A549 (cell line): ENCODE data around the gene HADHA. TPM values are rescaled to one million over a fixed set of nuclear protein-coding genes. Genes with fewer than 3 reads are reported as not detected.

ENCODE experiments used
- ATAC-seq, 2 experiments: fragments of 200-7000 bp in 1 of 2; fragments of >200 bp in 1 of 2; cut with Nextera tagmentation in 1 of 2; cut with Tn5 transposase in 1 of 2; 3 replicates each; pipeline versions ENCODE4 v1.8.0 to v1.9.1; 2018 to 2020; ENCODE audit warnings: mild to moderate bottlenecking in 1 of 2, moderate library complexity in 1 of 2
- CTCF ChIA-PET: fragments of 300-600 bp; sonication (Branson Sonifier 250); formaldehyde crosslinking; extraction: SDS; loops from one replicate; lab custom pipeline; 2021; ENCODE audit warnings: antibody characterized with exemption, inconsistent platforms; lab: Yijun Ruan, JAX
- POLR2A ChIA-PET: fragments of 350-600 bp; formaldehyde crosslinking; extraction: SDS; loops from one replicate; lab custom pipeline; 2021; ENCODE audit warnings: antibody characterized with exemption, inconsistent platforms; lab: Yijun Ruan, JAX
- DNase-seq, 2 experiments: peaks; one replicate each; pipeline versions ENCODE4 v3.0.0 to v3.0.0-alpha.2; 2011 to 2016; ENCODE audit warnings: low read depth in 1 of 2, low spot score in 1 of 2
- FAIRE-seq: peaks from 2 replicates; lab custom pipeline; 2011; peaks lifted over from hg19 to GRCh38; lab: Jason Lieb, UNC
- H3K27ac ChIP-seq, 2 experiments: fragments of >200 bp; sonication (Bioruptor Twin); formaldehyde crosslinking; 3 replicates each; pipeline ENCODE4 v1.5.1; 2016 to 2017
- H3K4me1 ChIP-seq: fragments of >200 bp; sonication (Bioruptor Twin); formaldehyde crosslinking; 3 replicates; pipeline ENCODE4 v1.6.1; 2016
- H3K4me2 ChIP-seq: fragments of >200 bp; sonication (Bioruptor Twin); formaldehyde crosslinking; 3 replicates; pipeline ENCODE4 v1.6.1; 2016
- H3K4me3 ChIP-seq: fragments of >200 bp; sonication (Bioruptor Twin); formaldehyde crosslinking; 3 replicates; pipeline ENCODE4 v1.5.1; 2016
- H3K9me3 ChIP-seq: fragments of >200 bp; sonication (Bioruptor Twin); formaldehyde crosslinking; 3 replicates; pipeline ENCODE4 v1.6.1; 2016
- BHLHE40 ChIP-seq: IDR thresholded peaks from 2 replicates; pipeline ENCODE4 v1.6.1; 2012; ENCODE audit warnings: low read depth, low read length, inconsistent platforms
- CBX8 ChIP-seq: fragments of 200-600 bp; sonication (generic); IDR thresholded peaks from 2 replicates; pipeline ENCODE4 v1.6.1; 2016
- CHD2 ChIP-seq: fragments of 150-350 bp; IDR thresholded peaks from 2 replicates; pipeline ENCODE4 v1.6.1; 2014; ENCODE audit warnings: low read length; ENCODE audit not compliant: partially characterized antibody
- FOXS1 ChIP-seq: fragments of 250-450 bp; sonication (Bioruptor Pico); IDR thresholded peaks from 2 replicates; pipeline ENCODE4 v1.5.0; 2020; ENCODE audit warnings: mild to moderate bottlenecking, moderate library complexity
- JUN ChIP-seq, 2 experiments: fragments of >200 bp; sonication (Bioruptor Twin); formaldehyde crosslinking; IDR thresholded peaks; 2 replicates in 1 of 2; 3 replicates in 1 of 2; pipeline ENCODE4 v1.6.1; 2016 to 2017
- MAFK ChIP-seq: fragments of 450-650 bp; IDR thresholded peaks from 2 replicates; pipeline ENCODE4 v1.6.1; 2014; ENCODE audit not compliant: partially characterized antibody
- NFE2L2 ChIP-seq: fragments of 150-350 bp; conservative IDR thresholded peaks from 2 replicates; pipeline ENCODE4 v1.6.1; 2014; ENCODE audit warnings: low read length
- PHF8 ChIP-seq: fragments of 200-600 bp; sonication (generic); IDR thresholded peaks from 2 replicates; pipeline ENCODE4 v1.6.1; 2016; ENCODE audit warnings: low read depth, mild to moderate bottlenecking, antibody characterized with exemption, moderate library complexity, borderline replicate concordance
- RAD21 ChIP-seq, 2 experiments: fragments of >200 bp in 1 of 2; sonication (Bioruptor Twin) in 1 of 2; formaldehyde crosslinking in 1 of 2; IDR thresholded peaks in 1 of 2; conservative IDR thresholded peaks in 1 of 2; 2 replicates in 1 of 2; 3 replicates in 1 of 2; pipeline ENCODE4 v1.6.1; 2012 to 2018; ENCODE audit warnings: inconsistent platforms in 1 of 2
- TFCP2L1 ChIP-seq: fragments of 250-450 bp; sonication (Bioruptor Pico); IDR thresholded peaks from 2 replicates; pipeline ENCODE4 v1.5.0; 2021; ENCODE audit warnings: mild to moderate bottlenecking
- ZC3H11A ChIP-seq: fragments of 450-650 bp; IDR thresholded peaks from 2 replicates; pipeline ENCODE4 v1.6.1; 2014; ENCODE audit warnings: antibody characterized with exemption, mild to moderate bottlenecking
- WGBS: methylation state at CpG from one replicate; pipeline ENCODE4 v1.1.6; 2017; ENCODE audit errors: missing lambda C conversion rate; 5-methylcytosine and 5-hydroxymethylcytosine counted together
- polyA plus RNA-seq, 4 experiments: library from polyadenylated mRNA; depleted of rRNA in 3 of 4; stranded (reverse); fragments of >200 nt; fragmentation: RNase III in 1 of 4; extraction: RNeasy Plus Mini Kit Qiagen cat#74134 plus additional on column Dnase treatment in 1 of 4; gene quantifications; 2 replicates in 3 of 4; 3 replicates in 1 of 4; pipeline ENCODE4 v1.2.3, GENCODE V29; 2011 to 2017
- TF ChIP-seq, protein P1 (sequence below): fragments of >200 bp; sonication (Bioruptor Twin); formaldehyde crosslinking; IDR thresholded peaks from 3 replicates; pipeline ENCODE4 v1.6.1; 2016
- TF ChIP-seq, protein P2 (sequence below): fragments of 150-350 bp; IDR thresholded peaks from 2 replicates; pipeline ENCODE4 v1.6.1; 2014; ENCODE audit warnings: low read depth, mild to moderate bottlenecking, low read length
- TF ChIP-seq, protein P3 (sequence below): IDR thresholded peaks from 2 replicates; pipeline ENCODE4 v1.6.1; 2012
- TF ChIP-seq, protein P4 (sequence below): fragments of 450-650 bp; IDR thresholded peaks from 2 replicates; pipeline ENCODE4 v1.6.1; 2014; ENCODE audit warnings: antibody characterized with exemption
- TF ChIP-seq, protein P5 (sequence below): fragments of 250-450 bp; sonication (Bioruptor Pico); IDR thresholded peaks from 2 replicates; pipeline ENCODE4 v1.5.0; 2021; ENCODE audit warnings: mild to moderate bottlenecking, moderate library complexity, borderline replicate concordance
- TF ChIP-seq, protein P6 (sequence below): fragments of 250-450 bp; sonication (Bioruptor Pico); IDR thresholded peaks from 2 replicates; pipeline ENCODE4 v1.5.0; 2020; ENCODE audit warnings: low read depth, mild to moderate bottlenecking, moderate library complexity
- TF ChIP-seq, protein P7 (sequence below): fragments of >200 bp; sonication (Bioruptor Twin); formaldehyde crosslinking; IDR thresholded peaks from 2 replicates; pipeline ENCODE4 v1.6.1; 2016

Gene HADHA
- polyA plus RNA-seq, 2 of the 4 experiments (the other 2 are of a cell fraction) = 122 to 174 TPM

DNA sequence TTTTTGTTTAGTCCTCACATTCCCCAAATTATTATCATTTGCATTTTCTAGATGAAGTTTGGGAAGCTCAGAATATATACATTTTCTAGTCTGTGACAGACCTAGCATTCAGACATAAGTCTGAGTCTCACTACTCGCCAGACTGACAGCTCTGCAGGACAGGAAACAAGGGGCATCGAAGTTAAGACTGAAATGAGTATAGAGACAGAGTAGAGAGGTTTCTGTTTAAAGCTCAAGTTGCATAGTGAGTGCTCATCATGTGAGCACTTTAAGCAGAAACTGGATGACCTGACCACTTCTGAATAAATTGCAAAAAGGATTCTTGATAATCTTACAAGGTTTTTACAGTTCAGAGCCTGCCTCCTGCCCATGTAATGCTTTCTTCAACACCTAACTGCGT lies 1.4 kb upstream of the HADHA start:
- no peak for ATAC-seq
- Histone ChIP-seq H3K27ac (peak overlapping the region; percentile 77 to 94; a peak in 4 of 6 replicates), H3K4me2 (peak overlapping the region; percentile 83), H3K4me1 (peaks cover 28% of the 10 kb centered on the region), H3K9me3 (no peaks in the 10 kb centered on the region), H3K4me3 (peak overlapping the region; percentile 74)
- 21% methylated on average over 3 of the region's 3 CpGs for WGBS
- POLR2A ChIA-PET = interaction anchor here (4.1 kb wide), 1 partner anchor 100 kb away, joined by 18 read pairs; the partner anchor contains the start of genes ADGRF3 and SELENOI
- FAIRE-seq = no peak
- no peak for DNase-seq
- no peak for TF ChIP-seq JUN (IDR thresholded peaks at IDR 0.05)
- TF ChIP-seq NFE2L2 = no peak
- no peak for TF ChIP-seq FOXS1 (CRISPR knock-in tag)
- no peak for TF ChIP-seq MAFK
- CTCF ChIA-PET = interaction anchor here (1.9 to 5.4 kb wide), 4 partner anchors 14 to 254 kb away, joined by 4 to 44 read pairs (median 8); no protein-coding TSS in a partner anchor

DNA sequence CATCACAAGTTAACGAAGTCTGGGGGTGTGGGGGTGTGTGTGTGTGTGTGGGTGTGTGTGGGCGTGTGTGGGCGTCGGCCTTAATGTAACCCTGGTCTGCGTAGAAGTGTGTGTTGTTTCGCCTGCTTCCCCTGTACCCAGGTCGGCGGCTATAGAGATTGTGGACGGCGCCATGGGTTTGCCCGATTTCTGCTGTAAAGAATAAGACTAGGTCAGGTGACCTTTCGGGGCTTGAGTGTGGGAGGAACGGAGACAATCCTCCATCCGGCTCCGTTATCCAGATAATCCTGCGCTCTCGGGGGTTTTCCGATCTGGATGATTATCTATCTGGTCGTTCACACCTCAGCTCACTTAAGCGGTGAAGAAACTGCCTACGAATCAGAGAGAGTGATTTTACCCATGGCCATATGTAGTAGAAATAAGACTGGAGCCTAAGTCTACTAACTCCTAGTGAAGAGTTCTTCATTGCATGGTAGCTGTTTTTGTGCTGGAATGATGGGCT lies 850 bp upstream of the HADHA start:
- ATAC-seq = peak; percentile 56 to 58

More for the DNA sequence above, 850 bp upstream of the HADHA start:
- TF ChIP-seq BHLHE40 (no peak), RAD21 (conservative IDR thresholded peaks at IDR 0.05 in 1 of 2, IDR thresholded peaks at IDR 0.05 in 1 of 2) (no peak), CBX8 (no peak), ZC3H11A (no peak), PHF8 (peak; percentile 12; the same call in 1 of the 2 replicates), CHD2 (no peak), TFCP2L1 (CRISPR knock-in tag) (no peak)
- TF ChIP-seq, protein P1, sequence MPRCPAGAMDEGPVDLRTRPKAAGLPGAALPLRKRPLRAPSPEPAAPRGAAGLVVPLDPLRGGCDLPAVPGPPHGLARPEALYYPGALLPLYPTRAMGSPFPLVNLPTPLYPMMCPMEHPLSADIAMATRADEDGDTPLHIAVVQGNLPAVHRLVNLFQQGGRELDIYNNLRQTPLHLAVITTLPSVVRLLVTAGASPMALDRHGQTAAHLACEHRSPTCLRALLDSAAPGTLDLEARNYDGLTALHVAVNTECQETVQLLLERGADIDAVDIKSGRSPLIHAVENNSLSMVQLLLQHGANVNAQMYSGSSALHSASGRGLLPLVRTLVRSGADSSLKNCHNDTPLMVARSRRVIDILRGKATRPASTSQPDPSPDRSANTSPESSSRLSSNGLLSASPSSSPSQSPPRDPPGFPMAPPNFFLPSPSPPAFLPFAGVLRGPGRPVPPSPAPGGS = no peak
- TF ChIP-seq, protein P2, sequence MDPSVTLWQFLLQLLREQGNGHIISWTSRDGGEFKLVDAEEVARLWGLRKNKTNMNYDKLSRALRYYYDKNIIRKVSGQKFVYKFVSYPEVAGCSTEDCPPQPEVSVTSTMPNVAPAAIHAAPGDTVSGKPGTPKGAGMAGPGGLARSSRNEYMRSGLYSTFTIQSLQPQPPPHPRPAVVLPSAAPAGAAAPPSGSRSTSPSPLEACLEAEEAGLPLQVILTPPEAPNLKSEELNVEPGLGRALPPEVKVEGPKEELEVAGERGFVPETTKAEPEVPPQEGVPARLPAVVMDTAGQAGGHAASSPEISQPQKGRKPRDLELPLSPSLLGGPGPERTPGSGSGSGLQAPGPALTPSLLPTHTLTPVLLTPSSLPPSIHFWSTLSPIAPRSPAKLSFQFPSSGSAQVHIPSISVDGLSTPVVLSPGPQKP = no peak
- TF ChIP-seq, protein P3, sequence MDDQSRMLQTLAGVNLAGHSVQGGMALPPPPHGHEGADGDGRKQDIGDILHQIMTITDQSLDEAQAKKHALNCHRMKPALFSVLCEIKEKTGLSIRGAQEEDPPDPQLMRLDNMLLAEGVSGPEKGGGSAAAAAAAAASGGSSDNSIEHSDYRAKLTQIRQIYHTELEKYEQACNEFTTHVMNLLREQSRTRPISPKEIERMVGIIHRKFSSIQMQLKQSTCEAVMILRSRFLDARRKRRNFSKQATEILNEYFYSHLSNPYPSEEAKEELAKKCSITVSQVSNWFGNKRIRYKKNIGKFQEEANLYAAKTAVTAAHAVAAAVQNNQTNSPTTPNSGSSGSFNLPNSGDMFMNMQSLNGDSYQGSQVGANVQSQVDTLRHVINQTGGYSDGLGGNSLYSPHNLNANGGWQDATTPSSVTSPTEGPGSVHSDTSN = no peak
- TF ChIP-seq, protein P4, sequence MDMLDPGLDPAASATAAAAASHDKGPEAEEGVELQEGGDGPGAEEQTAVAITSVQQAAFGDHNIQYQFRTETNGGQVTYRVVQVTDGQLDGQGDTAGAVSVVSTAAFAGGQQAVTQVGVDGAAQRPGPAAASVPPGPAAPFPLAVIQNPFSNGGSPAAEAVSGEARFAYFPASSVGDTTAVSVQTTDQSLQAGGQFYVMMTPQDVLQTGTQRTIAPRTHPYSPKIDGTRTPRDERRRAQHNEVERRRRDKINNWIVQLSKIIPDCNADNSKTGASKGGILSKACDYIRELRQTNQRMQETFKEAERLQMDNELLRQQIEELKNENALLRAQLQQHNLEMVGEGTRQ = peak; percentile 49
- TF ChIP-seq, protein P5, sequence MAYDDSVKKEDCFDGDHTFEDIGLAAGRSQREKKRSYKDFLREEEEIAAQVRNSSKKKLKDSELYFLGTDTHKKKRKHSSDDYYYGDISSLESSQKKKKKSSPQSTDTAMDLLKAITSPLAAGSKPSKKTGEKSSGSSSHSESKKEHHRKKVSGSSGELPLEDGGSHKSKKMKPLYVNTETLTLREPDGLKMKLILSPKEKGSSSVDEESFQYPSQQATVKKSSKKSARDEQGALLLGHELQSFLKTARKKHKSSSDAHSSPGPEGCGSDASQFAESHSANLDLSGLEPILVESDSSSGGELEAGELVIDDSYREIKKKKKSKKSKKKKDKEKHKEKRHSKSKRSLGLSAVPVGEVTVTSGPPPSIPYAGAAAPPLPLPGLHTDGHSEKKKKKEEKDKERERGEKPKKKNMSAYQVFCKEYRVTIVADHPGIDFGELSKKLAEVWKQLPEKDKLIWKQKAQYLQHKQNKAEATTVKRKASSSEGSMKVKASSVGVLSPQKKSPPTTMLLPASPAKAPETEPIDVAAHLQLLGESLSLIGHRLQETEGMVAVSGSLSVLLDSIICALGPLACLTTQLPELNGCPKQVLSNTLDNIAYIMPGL (CRISPR knock-in tag) = no peak
- TF ChIP-seq, protein P6, sequence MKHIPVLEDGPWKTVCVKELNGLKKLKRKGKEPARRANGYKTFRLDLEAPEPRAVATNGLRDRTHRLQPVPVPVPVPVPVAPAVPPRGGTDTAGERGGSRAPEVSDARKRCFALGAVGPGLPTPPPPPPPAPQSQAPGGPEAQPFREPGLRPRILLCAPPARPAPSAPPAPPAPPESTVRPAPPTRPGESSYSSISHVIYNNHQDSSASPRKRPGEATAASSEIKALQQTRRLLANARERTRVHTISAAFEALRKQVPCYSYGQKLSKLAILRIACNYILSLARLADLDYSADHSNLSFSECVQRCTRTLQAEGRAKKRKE (CRISPR knock-in tag) = no peak
- TF ChIP-seq, protein P7, sequence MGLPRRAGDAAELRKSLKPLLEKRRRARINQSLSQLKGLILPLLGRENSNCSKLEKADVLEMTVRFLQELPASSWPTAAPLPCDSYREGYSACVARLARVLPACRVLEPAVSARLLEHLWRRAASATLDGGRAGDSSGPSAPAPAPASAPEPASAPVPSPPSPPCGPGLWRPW = no peak
- 3% methylated on average over 21 of the region's 21 CpGs for WGBS
- POLR2A ChIA-PET = interaction anchor here (0.6 to 4.1 kb wide), 3 partner anchors 100 to 367 kb away, joined by 3 to 18 read pairs (median 4); partner anchors contain the start of genes ADGRF3, ASXL2 and SELENOI
- FAIRE-seq (no peak), DNase-seq (peak in 1 of 2 experiments; percentile 21)
- CTCF ChIA-PET = interaction anchor here (0.9 to 5.4 kb wide), 9 partner anchors 14 to 257 kb away, joined by 3 to 44 read pairs (median 3); partner anchors contain the start of gene GAREM2
- no peaks in the 10 kb centered on the region for H3K9me3 ChIP-seq
- peak overlapping the region; percentile 74 for H3K4me3 ChIP-seq
- peak overlapping the region; percentile 77 to 94 for H3K27ac ChIP-seq
- H3K4me2 ChIP-seq = peak overlapping the region; percentile 83
- peaks cover 33% of the 10 kb centered on the region for H3K4me1 ChIP-seq
